ENCODE data around the gene ITPRIP.

DNA sequence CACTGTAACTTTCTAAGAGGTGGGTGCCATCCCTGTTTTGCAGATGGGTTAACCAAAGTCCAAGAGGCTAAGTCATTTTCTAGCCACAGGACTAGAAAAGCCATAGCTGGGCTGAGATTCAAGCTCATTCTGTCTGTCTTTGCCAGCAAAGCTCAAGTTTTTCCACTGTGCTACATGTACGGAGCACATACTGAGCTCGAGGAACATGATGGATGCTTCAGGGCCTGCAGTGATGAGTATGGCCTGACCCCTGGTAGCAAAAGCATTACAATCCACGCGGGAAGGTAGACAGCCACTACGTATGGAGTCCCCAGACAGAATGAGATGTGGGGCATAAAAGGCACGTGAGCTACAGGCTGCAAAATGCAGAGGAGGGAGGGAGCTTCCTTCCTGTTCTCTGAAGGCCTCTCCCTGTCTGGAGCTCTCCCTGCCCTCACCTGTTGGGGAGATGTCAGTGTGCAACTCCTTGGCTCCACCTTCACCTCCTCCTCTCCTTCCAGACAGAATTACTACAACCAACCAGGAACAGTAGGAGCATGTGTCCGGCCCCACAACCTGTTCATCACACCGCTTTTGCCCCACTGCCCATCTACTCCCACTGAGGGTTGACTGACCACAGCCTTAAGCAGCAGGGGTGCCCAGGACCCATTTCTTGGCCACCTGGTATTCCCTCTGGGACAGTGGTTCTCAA lies 16.4 kb downstream of the ITPRIP start:
- TF ChIP-seq CTCF (IDR thresholded peaks at IDR 0.05) (no peak), POLR2AphosphoS5 (IDR thresholded peaks at IDR 0.05) (no peak), POLR2A (IDR thresholded peaks at IDR 0.05) (no peak)

Measured in gastroesophageal sphincter (tissue), 3 donors.